HL-60/S4 (cell line): Measurements from ENCODE around the gene MEAK7.

Source experiments
- in situ Hi-C: fragments of 300-500 bp; cut with MboI; formaldehyde crosslinking; loops from 2 replicates; pipeline ENCODE4 v1.14.3; 2022; ENCODE audit warnings: low sequenced_read_pairs

The MEAK7 gene

DNA sequence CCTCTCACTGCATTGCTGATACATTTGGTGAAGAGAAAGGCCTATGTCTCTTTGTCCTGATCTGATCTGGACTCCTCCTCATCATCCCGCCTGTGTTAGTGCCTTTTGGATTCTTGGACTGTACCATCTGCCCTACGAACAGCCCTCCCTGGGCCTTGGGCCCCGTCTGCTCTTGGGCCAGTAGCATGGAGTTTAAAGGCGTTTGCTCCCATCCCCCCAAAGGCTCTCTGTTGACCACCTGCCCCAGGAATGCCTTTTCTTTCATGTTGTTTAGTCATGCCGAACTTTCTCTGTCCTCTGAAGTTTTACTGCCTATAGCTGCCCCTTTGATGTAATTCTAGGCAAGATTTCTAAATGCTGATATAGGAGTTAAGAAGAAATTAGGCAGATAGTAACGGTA is 30.9 kb upstream of the MEAK7 start:
- in situ Hi-C loops = no loop called here

DNA sequence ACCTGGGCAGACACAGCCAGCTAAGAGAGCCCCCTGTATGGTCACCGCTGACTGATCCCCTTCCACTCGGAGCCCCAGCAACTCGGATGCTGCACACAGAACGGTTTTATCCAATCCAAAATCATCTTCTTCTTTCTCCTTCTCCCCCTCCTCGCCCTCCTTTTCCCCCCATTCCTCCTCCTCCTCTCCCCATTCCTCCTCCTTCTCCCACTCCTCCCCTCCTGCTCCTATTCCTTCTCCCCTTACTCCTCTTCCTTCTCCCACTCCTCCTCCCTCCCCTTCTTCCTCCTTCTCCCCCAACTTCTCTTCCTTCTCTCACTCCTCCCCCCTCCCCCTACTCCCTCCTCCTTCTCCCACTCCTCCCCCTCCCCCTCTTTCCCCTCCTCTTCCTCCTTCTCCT is 30.4 kb upstream of the MEAK7 start:
- in situ Hi-C loops = no loop called here

DNA sequence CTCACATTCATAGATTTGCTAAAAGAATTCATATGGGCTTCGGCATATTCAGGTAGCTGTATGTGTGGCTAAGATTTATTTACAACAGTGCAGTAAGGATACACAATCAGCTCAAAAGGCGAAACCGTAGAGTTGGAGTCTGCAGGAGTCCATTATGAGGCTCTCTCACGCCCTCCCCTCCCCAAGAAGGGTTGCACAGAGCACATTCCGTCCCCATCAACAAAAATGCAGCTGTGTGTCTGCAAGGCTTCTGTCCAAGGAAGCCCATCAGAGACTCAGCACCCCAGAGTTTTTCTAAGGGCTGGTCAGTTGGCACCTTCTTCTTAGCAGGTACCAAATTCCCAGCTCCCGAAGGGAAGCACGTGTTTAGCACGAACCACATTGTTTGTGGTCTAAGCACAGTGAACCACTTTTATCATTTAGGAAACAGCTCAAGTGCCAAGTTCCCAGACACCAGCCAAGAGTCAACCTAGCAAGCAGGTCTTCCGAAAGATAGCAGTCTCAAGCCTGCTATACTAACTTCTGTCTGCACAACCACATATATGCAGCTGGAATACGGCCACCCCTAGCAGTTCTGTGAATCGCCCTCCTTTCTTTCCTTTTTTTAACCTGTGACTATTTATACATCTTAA is 28.5 kb upstream of the MEAK7 start:
- in situ Hi-C loops = no loop called here

DNA sequence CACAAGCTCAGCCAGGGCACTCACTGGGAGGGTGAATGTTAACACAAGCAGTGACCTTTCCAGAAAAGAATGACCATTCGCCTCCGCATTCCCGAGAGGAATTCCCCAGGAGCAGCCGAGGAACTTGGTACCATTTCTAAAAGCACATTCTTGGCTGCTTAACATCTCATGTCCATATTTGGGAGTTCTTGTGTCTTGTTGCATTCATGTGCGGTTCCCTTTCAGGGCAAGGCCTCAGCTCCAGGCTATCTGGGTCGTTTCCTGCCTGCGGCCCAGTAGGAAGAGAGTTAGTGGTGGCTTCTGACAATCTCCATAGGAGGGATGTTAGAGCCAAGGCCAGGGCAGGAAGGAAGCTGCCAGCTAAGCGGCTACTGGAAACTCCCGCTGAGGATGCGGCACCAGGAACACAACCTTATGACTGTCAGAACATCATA is 27.8 kb upstream of the MEAK7 start:
- in situ Hi-C loops = no loop called here

DNA sequence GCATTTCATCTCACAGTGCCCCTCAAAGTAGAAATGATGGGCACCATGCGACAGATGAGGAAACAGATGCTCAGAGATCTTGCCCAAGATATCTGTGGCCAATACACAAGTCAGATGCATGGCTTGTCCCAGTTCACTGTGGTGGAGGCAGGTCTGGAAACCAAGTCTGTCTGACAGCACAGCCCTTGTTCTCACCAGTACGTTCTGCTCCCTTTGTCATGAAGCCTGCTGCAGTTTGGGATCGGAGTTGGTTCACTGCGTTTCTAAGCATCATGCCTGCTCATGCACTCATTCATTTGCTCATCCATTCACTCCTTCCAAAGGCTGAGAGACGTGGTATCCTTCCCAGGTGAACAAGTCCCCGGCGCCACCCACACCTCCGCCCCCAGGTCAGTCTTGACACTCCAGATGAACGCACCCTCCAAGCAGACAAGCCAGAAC is 27.2 kb upstream of the MEAK7 start:
- in situ Hi-C loops = no loop called here

DNA sequence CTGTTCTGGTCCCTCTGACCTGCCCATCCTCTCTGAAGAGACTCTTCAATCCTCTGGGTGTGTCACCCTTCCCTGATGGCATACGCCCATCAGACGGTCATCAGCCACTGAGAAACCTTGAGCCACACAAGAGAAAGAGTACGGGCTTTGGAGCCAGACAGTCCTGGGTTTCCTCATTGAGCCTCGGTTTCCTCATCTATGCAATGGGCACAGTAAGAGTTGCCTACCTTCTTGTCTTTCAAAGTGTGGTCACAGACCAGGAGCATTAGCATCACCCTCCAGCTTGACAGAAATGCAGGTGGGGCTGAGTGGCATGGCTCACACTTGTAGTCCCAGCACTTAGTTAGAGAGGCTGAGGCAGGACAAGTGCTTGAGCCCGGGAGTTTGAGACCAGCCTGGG is 26.1 kb upstream of the MEAK7 start:
- in situ Hi-C loops = no loop called here

DNA sequence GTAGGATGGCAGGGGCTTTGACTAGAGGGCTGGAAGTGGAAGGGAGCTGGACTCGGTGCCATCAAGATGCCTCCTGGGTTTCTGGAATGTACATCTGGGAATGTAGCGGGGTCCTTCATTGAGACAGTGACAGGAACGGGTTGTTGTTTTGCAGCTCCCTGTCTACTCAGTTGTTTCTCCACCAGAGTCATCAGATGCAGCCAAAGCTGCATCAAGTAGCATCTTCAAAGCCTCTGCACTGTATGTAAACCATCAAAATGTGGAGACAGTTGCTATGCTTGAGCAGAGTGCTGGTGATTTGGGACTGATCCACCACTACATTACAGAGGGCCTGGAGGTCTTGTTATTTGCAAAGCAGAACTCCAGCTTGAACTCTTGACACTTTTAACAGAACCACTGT is 25.1 kb upstream of the MEAK7 start:
- in situ Hi-C loops = no loop called here

DNA sequence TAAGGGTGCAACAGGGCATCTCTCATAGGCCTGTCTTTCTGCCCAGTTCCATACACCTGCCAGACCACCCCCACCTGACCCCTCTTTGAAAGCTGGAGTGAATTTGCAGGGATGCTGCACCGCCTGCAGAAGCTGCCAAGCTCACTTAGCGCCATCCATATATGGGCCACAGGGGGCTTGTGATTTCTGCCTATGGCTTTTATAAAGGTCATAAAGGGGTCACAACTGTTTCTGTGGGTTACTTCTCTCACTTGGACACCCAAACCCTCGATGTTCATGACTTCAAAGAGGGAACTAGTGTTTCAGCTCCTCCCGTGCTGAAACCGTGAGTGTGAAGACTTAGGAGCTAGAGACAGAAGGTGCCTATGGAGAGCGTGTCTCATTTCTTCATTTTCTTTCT is 23.9 kb upstream of the MEAK7 start:
- in situ Hi-C loops = no loop called here

DNA sequence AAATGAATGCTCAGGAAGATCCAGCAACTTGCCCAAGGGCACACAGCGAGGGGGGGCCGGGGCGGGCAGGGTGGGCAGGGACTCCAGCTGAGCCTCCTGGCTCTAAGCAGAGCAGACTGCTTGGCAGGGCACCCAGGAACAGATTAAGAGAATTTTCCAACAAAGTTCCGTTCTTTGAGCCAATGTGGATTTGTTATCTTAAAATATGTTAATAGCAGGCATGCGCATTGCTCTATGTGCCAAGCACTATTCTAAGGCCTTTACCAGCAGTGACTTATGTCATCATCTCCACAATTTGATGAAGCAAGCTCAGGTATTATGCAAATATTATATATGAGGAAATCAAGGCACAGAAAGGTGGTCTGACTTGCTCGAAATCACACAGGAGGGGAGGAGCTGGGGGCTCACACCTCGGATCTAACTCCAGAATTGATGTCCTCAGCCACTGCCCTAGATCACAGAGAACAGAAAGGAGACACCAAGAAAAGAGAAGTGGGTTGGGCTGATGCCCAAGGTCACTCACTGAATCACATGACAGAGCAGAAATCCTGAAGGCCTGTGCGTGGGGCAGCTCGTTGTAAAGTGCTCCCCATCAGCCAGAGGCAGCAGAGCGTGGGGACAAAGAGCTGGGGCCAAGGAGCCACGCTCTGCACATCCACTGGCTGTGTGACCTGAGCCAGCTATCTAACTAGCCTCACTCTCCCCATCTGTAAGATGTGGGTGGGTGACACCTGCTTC is 23.2 kb upstream of the MEAK7 start:
- in situ Hi-C loops = no loop called here

DNA sequence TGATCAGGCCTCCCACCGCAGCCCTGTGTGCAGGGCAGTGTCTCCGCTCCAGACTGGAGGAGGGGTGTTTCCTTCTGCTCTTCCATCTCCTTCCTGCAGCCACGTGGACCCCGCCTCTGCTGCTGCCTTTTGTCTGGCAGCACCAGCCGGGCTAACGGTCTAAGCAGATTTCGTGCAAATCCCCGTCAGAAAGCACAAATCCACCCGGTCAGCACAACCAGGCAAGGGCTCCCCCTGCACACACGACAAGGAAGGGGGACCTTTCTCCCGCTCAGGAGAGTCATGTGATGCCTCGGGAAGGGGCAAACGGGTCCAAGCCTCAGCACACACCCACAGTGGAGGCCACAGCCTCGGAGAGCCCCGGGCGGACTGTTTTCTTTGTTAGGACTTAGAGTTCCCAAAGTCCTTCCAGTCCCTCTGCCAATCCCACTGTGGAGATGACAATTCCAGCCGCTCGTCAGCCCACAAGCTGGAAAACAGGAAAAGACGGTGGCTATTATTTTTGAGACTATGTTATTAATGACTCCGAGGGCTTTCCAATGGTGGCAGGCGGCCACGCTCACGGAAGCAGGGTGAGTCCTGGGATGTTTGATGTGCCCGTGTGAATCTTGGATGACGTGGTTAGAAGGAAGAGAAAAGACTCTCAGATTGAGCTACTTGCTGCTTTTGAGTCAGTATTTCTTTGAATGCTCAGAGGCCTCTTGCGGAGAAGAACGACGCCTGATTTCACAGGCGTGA is 22.5 kb upstream of the MEAK7 start:
- in situ Hi-C loops = no loop called here

DNA sequence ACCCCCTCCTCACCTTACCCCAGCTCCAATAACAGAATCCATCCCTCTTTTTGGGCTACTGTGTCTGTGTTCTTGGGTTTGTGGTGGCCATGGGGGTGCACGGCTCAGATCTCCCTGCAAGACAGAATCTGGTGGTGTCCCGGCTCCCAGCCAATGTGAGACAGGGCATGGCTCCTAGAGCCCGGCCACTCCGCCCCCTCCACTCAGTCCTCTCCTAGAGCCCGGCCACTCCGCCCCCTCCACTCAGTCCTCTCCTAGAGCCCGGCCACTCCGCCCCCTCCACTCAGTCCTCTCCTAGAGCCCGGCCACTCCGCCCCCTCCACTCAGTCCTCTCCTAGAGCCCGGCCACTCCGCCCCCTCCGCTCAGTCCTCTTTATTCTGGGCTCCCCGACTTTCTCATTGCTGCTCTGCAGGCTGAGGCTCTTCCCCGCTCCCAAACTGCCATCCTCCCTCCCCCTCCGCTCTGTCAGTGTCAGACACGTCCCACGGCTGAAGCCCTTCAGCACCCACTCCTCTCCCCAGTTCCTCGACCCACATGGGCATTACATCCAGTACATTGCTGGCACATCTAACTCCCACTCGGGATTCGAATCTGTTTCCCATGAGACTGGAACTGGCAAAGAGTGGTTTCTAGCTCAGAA is 20.6 kb upstream of the MEAK7 start:
- in situ Hi-C loops = loop anchor here (25.0 kb wide), 1 partner anchor 437 kb away; no protein-coding TSS in a partner anchor

DNA sequence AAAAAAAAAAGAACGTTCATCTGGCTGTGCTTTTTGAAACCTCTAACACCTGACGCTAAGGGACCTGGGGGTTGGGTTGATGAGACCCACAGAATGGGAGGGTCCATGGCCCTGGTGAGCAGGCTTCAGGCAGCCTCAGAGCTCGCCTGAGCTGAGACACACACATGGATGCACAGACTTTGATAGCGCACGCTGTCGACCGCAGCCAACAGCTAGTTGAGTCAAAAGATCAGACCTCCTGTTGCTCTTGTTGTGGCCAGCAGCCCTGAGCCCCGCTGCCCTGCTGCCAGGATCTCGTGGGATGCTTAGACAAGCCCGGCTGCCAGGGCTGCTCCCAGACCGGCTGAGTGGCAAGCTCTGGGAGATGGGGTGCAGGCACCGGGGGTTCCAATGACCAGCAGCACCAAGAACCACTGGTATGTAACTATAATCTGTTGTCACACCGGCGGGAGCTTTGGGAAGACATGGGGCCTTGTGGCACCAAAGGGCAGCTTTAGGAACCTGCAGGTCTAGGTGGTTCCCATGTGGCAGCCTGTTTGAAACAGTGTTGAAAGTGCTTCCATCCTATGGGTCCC is 20.0 kb upstream of the MEAK7 start:
- in situ Hi-C loops = loop anchor here (25.0 kb wide), 1 partner anchor 438 kb away; no protein-coding TSS in a partner anchor

DNA sequence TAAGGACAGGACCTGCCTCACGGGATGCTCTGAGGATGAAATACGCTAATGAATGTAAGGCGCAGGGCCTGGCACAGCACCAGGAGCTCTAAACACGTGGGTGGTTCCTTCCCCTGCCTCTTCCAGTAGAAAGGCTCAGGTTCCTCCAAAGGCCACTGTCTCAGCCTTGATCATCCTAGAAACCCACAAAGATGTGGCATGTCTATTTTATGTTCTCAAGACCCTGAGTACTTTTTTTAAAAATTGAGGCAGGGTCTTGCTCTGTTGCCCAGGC is 17.0 kb upstream of the MEAK7 start:
- in situ Hi-C loops = loop anchor here (25.0 kb wide), 1 partner anchor 441 kb away; no protein-coding TSS in a partner anchor

DNA sequence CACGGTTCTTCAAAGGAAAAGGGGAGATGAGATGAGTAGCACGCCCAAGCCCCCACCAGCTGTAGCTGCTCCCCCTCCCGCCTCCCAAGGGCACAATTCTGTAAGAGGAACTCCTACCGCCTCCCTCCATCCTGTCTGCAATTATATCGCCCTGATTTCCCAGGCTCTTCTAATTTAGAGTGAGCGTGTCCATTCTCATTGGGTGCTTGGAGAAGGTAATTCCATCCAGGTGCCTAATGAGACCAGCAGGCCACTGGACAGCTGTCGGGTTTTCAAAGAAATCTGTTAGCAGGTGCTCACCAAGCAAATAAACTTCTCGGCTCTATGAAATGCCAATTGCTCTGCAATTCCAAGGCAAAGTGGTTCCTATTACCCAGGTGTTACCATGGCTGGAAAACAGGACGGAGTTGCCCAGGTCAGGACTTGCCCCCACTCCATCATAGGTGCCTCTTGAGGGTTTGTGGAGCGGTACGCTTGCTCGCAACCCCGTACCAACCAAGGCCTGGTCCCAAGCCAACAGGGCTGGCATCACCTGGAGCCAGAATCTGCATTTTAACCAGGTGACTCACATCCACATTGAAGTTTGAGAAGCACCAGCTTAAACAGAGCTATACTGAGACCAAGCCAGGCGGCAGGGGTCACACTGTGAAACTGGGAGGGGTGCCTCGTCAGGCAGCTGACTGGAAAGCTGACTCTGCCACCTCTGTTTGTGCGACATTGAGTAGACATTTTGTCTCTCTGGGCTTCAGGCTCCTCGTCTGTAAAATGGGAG is 16.5 kb upstream of the MEAK7 start:
- in situ Hi-C loops = loop anchor here (25.0 kb wide), 1 partner anchor 441 kb away; no protein-coding TSS in a partner anchor

DNA sequence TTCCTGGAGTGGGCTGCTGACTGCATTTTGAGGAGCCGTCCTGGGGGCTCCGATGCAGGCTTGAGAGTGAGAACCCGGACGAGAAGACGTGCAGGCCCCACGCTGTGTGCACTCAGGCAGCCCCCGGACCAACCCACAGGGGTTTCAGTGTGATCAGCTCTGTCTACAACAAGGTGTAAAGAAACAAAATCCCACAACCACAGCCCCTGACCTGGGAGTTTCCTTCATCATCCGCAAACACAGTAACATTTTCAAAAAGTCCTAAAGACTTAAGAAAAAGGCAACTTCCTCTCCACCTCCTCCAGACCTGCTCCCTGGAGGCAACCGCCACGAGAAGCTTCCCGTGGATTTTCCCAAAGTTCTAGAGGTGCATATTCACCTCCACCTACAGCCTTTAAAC is 15.4 kb upstream of the MEAK7 start:
- in situ Hi-C loops = loop anchor here (10.0 to 25.0 kb wide), 2 partner anchors 205 to 442 kb away; no protein-coding TSS in a partner anchor

DNA sequence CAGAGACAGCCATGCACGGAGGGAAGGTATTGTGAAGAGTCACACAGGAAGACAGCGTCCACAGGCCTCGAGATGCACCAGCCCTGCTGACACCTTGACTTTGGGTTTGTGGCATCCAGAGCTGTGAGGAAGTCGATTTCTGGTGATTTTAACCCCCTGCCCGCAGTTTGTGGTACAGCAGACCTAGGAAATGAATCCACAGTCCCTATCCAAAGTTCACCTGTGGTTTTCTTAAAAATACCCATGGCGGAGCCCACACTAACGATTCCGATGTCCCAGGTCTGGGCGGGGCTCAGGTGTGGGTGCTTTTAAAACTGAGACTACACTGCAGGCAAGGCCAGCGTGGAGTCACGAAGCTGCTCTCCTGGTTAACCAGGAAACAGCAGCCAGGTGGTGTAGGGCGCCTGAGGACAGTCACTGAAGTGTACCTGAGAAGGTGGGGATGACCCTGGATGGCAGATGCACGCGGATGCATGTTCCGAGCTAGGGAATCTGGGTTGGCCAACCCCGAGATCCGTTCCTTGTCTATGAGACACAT is 14.4 kb upstream of the MEAK7 start:
- in situ Hi-C loops = loop anchor here (10.0 to 25.0 kb wide), 2 partner anchors 206 to 443 kb away; no protein-coding TSS in a partner anchor

DNA sequence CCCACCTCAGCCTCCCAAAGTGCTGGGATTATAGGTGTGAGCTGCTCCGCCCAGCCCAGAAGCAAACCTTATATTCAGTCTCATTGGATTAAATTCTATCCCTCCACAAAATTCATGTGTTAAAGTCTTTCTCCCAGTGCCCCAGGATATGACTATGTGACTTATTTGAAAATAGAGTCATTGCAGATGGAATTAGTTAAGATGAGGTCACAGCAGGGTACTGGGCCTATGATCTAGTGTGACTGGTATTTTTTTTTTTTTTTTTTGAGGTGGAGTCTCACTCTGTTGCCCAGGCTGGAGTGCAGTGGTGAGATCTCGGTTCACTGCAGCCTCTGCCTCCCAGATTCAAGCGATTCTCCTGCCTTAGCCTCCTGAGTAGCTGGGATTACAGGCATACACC is 13.8 kb upstream of the MEAK7 start:
- in situ Hi-C loops = loop anchor here (10.0 to 25.0 kb wide), 2 partner anchors 207 to 444 kb away; no protein-coding TSS in a partner anchor

DNA sequence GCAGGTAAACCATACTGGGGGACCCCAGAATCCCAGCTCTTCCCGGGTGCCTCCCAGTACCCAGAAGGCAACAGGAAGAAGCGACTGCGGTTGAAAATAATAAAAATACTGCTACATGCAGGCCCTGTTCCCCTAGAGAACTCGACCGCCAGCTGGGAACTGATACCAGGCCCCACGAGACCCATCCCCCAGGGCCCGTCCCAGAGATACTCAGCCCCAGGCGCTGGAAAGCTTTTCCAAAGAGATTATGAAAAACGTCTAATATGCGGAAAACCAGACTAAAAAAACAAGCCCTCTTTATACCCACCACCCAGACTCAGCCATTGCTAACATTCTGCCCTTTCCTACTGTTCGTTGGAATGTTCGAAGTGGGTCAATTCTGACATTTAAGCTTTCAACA is 12.9 kb upstream of the MEAK7 start:
- in situ Hi-C loops = loop anchor here (10.0 to 25.0 kb wide), 2 partner anchors 207 to 445 kb away; no protein-coding TSS in a partner anchor
